Femur (tissue), 1 donor: Measurements from ENCODE around the gene ELN.
A peak's percentile ranks its signal among the peaks of the same experiment; 100 is the strongest.
"Not testable (repeated sequence)": the region's sequence is repeated elsewhere in the genome, so short reads cannot be mapped to it uniquely, and the experiment has no call there.

Experiments used
- DNase-seq: peaks from one replicate; pipeline ENCODE4 v3.0.0-alpha.2; 2017

ELN gene

GRCh38 chr7:74002474-74003017 is 25.4 kb upstream of the ELN start:
- DNase-seq: no peak

DNA sequence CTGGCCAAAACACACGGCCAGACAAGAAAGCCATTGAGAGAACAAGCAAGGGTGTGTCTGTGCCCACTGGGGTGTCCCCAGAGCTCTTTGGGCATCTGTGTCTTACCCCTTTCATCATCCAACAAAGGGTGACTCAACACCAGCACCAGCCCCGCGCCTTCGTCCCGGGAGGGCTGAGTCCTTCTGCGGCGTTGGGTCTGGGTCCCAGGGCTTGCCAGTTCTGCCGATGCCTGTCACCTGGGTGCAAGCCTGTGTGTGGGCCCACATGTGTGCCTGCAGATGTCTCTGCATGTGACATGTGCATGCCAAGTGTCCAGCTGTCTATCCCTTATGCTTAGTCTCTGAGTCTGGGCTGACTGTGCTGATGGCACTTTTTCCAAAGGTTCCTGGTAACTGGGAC is 24.4 kb upstream of the ELN start:
- DNase-seq: no peak

DNA sequence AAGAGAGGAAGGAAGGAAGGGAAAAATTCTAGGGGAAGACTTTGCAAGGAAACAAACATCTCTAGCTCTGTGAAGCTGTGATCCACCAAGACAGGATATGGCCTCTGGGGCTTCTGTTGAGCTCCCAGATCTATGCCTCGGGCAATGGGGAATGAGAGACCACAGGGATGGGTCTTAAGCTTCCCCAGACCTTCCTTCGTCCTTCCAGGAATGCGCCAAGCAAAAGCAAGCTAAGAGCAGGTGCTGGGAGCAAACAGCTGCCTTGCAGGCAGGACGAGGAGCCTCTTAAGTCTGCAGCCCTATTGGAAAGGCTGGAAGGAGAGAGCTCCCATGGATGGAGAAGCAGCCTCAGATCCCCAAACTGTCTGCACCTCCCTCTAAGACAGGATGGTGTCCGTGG is 21.9 kb upstream of the ELN start:
- DNase-seq: no peak

- no peak for DNase-seq
Observed at GRCh38 chr7:74006451-74007241, 21.3 kb upstream of the ELN start.

GRCh38 chr7:74007242-74007567 is 20.8 kb upstream of the ELN start:
- DNase-seq: no peak

DNA sequence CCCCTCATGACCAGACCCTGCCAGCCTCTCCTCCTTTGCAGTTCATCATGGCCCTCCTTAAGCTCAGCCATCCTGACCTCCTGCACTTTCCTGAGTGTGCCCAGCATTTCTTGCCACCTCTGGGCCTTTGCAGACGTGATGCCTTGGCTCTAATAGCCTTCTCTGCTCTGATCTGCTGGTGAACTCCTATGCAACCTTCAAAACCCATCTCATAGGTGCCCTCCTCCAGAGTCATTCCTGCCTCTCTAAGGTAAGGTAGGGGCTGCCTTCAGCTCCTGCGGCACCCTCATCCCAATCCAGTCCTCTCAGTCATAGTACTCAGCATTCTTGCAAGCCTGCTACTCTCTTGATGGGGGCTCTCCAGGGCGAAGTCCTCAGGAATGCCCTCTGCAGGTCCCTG is 19.3 kb upstream of the ELN start:
- DNase-seq: no peak

DNA sequence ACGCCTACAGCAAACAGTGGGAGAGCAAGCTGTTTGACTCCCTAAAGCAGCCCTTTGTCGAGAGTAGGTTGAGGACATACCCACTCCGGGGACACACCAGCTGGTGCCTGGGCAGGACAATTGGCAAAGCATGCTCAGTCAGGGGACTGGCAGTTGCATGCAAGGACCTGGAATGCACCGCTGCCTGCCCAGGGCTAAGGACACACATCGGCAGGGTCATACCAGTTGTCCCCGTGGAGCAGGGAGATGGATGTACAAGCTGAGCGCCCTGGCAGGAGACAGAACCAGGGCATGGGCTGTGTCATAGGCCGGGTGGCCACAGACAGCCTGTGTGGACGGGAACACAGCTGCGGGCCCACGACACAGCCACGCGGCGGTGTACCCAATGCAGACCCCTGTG is 18.3 kb upstream of the ELN start:
- no peak for DNase-seq

DNA sequence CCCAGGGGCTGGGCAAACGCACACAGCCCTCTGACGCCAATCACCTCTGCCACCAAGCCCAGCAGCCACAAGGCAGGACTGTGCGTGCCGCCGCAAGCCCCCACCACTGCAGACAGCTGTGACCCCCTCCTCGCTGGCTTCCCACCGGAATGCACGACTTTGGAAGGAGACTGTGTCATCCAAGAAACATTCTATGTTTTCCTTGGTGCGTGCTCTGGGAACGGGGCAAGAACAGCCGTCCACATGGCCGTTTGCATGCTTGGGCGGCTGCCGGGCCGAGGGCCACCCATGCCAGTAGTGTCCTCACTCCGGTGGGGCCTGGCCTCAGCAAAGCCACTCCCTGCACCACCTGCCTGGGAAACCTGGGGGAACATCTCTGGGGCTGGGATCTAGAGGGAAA is 17.6 kb upstream of the ELN start:
- DNase-seq: peak; percentile 47

DNA sequence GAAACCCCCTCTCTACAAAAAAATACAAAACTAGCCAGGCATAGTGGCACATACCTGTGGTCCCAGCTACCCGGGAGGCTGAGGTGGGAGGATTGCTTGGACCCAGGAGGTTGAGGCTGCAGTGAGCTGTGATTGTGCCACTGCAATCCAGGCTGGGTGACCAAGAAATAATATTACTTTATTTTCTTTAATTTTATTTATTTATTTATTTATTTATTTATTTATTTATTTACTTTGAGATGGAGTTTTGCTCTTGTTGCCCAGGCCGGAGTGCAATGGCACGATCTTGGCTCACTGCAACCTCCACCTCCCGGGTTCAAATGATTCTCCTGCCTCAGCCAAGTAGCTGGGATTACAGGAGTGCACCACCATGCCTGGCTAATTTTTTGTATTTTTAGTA is 16.6 kb upstream of the ELN start:
- not testable (repeated sequence) for DNase-seq

- no peak for DNase-seq
Observed at GRCh38 chr7:74012842-74013249, 15.1 kb upstream of the ELN start.

GRCh38 chr7:74013539-74014272 is 14.3 kb upstream of the ELN start:
- DNase-seq: peak; percentile 85

DNA sequence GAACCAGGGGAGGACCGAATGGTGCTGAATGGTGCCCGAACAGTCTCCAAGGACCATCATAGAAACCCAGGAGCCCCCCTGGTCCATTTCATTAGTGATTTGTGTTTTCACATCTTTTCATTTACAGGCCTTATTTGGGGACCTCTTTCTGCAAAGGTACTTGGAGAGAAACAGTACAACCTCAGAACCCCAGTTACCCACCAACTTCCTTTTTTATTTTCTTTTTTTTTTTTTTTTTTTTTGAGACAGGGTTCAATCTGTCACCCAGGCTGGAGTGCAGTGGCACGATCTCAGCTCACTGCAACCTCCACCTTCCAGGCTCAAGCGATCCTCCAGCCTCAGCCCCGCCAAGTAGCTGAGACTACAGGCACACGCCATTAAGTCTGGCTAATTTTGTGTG is 13.0 kb upstream of the ELN start:
- DNase-seq: no peak

DNA sequence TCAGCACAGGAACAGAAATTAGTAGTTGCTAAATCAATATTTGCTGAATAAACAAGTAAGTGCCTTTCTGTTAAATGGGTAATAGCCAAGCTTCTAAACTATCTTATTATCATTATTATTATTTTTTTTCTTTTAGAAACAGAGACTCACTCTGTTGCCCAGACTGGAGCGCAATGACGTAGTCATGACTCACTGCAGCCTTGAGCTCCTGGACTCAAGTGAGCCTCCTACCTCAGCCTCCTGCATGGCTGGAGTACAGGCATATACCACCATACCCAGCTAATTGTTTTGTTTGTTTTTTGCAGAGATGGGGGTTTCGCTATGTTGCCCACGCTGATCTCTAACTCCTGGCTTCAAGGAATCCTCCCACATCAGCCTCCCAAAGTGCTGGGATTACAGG is 12.3 kb upstream of the ELN start:
- no peak for DNase-seq

DNA sequence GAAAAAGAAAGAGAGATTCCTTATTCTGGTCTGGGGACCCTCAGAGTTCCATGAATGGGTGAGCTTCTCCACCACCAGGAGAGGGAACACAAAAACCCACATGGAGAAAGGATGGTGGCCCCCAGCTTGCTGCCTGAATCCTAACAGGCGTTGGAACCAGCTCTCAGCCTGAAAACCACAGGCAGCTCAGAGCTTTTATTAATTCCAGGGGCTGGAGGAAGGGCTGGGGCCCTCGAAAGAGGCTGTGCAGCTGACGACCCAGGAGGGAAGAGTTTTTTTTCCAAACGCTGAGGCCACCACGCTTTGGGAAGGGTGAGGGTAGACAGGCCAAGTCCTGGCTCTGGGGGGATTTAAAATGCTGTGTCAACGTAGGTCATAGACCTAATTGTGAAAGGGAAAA is 10.8 kb upstream of the ELN start:
- no peak for DNase-seq

- DNase-seq: no peak
Observed at GRCh38 chr7:74018246-74018895, 9.6 kb upstream of the ELN start.

- DNase-seq: no peak
Observed at GRCh38 chr7:74019149-74019548, 8.8 kb upstream of the ELN start.

GRCh38 chr7:74020390-74020789 is 7.6 kb upstream of the ELN start:
- no peak for DNase-seq

- no peak for DNase-seq
Observed at GRCh38 chr7:74021546-74022320, 6.2 kb upstream of the ELN start.

- no peak for DNase-seq
Observed at GRCh38 chr7:74022507-74022906, 5.5 kb upstream of the ELN start.

- no peak for DNase-seq
Observed at GRCh38 chr7:74023092-74023536, 4.9 kb upstream of the ELN start.

GRCh38 chr7:74023786-74024185 is 4.2 kb upstream of the ELN start:
- DNase-seq: no peak

GRCh38 chr7:74025146-74025545 is 2.8 kb upstream of the ELN start:
- no peak for DNase-seq

DNA sequence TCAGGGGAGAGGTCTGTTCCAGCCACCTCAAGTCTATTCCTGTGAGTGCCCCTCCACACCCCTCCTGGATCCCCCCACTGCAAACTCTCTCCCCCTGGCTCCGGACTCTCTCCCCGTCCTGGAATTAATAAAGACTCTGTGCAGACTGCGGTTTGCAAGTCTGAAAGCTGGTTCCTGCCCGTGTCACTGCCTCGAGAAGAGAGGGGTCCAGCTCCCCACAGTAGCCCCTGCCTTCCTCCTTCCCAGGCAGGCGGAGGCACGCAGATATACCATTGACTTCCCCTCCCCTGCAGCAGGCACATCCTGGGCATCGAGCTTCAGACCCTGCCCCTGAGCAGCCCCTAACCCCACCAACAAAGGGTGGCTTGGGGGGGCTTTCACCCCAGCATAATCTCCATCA is 2.2 kb upstream of the ELN start:
- DNase-seq: no peak
